ENCODE data around the gene CNOT6L.

GRCh38 chr4:77820649-77821561, 1.7 kb upstream of the CNOT6L start:
- no peak for TF ChIP-seq CTCF (IDR thresholded peaks at IDR 0.05; ENCODE audit: low read depth, low read length, poor library complexity, severe bottlenecking)
- TF ChIP-seq EZH2phosphoT487 (IDR thresholded peaks at IDR 0.05; ENCODE audit: borderline replicate concordance, low read length): no peak

All from DOHH2 (cell line).